Retinal pigment epithelial cell (primary cell): Measurements from ENCODE around the gene RBM19.

Experiments
- DNase-seq: peaks from one replicate; pipeline ENCODE4 v3.0.0-alpha.2; 2010; ENCODE audit warnings: low read depth
- H3K4me3 ChIP-seq: 2 replicates; pipeline ENCODE4 v1.5.1; 2011; ENCODE audit warnings: mild to moderate bottlenecking, low read length, control low read depth, moderate library complexity
- TF ChIP-seq, protein P1 (sequence below): conservative IDR thresholded peaks from 2 replicates; pipeline ENCODE4 v1.5.1; 2011; ENCODE audit warnings: low read depth, low read length, control low read depth, inconsistent platforms

Gene RBM19

GRCh38 chr12:113858841-113859386, 107.2 kb downstream of the RBM19 start:
- DNase-seq, result no peak
- no peak overlapping the region for H3K4me3 ChIP-seq
- TF ChIP-seq, protein P1, sequence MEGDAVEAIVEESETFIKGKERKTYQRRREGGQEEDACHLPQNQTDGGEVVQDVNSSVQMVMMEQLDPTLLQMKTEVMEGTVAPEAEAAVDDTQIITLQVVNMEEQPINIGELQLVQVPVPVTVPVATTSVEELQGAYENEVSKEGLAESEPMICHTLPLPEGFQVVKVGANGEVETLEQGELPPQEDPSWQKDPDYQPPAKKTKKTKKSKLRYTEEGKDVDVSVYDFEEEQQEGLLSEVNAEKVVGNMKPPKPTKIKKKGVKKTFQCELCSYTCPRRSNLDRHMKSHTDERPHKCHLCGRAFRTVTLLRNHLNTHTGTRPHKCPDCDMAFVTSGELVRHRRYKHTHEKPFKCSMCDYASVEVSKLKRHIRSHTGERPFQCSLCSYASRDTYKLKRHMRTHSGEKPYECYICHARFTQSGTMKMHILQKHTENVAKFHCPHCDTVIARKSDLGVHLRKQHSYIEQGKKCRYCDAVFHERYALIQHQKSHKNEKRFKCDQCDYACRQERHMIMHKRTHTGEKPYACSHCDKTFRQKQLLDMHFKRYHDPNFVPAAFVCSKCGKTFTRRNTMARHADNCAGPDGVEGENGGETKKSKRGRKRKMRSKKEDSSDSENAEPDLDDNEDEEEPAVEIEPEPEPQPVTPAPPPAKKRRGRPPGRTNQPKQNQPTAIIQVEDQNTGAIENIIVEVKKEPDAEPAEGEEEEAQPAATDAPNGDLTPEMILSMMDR, result no peak

GRCh38 chr12:113857371-113857770, 108.8 kb downstream of the RBM19 start:
- no peak overlapping the region for H3K4me3 ChIP-seq
- TF ChIP-seq, protein P1, result no peak
- no peak for DNase-seq

DNA sequence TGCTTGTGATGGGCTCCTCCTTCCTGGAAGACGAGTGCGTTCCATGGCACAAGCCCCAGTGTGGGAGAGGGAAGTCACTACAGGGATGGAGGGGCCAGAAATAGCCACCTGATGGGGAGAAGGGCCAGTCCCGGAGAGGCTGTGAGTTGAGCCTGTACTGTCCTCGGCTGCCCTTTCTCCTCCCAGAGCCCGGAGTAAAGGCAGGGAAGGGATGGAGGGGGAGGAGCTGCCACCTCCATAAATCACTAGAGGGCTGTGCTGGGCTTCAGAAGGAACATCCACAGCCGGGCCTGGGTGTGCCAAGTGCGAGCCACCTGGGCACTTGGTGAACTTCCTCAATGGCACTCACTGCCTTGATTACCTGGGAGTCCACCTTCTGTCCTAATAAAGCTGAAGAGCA, 110.1 kb downstream of the RBM19 start:
- no peak for DNase-seq
- TF ChIP-seq, protein P1, result no peak
- H3K4me3 ChIP-seq, result no peak overlapping the region

- no peak overlapping the region for H3K4me3 ChIP-seq
- TF ChIP-seq, protein P1, result no peak
- DNase-seq, result no peak
Observed at GRCh38 chr12:113854385-113855142, 111.6 kb downstream of the RBM19 start.

- no peak for DNase-seq
- TF ChIP-seq, protein P1, result no peak
- no peak overlapping the region for H3K4me3 ChIP-seq
Observed at GRCh38 chr12:113853491-113853890, 112.6 kb downstream of the RBM19 start.

DNA sequence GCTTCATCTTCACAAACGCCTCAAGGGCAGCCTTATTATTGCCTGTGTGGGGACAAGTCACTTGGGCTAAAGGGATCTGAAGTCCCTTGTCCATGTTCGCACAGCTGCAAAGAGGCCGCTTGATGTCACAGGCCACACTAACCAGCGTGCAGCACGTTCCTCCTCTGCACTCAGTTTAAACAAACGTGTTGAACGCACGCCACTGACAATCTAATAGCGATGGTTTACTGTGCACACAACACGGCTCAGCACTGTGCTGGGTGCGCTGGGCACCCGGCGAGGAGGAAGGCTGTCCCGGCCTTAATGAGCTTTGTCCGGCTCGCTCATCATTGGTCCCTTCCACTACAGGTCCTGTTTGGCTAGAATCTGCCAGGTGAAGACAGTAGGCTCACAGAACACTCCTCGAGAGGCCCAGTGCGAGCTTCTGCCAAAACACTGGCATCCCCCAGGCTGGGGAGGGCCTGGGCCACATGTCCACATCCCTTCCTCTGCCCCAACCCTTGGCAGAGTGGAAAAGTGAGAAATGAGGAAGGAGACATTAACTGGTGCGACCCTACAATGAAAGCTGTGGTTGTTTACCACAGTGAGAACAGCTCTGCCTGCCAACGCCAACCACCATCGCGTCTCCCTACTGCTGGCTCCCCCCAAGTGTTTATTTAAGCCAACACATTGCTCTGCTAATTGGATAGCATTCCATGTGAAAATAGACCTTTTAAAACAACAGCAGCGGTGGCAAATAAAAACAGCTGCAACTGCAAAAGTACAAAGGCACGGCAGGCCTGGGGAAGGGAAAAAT, 113.2 kb downstream of the RBM19 start:
- no peak overlapping the region for H3K4me3 ChIP-seq
- TF ChIP-seq, protein P1, result no peak
- no peak for DNase-seq
